ENCODE results near the gene PTH1R.

DNA sequence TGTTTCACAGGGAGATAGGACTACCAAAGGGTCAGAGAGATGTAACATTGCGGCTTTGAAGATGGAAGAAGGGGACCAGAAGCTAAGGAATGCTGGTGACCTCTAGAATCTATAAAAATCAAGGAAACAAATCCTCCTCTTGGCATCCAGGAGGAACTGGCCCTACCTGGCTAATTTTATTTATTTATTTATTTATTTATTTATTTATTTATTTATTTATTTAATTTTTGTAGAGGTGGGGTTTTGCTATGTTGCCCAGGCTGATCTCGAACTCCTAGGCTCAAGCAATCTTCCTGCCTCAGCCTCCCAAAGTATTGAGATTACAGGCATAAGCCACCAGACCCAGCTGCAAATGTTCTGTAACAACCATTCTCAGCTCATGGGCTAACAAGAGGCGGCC lies 34.0 kb upstream of the PTH1R start:
- TF ChIP-seq, protein P1, sequence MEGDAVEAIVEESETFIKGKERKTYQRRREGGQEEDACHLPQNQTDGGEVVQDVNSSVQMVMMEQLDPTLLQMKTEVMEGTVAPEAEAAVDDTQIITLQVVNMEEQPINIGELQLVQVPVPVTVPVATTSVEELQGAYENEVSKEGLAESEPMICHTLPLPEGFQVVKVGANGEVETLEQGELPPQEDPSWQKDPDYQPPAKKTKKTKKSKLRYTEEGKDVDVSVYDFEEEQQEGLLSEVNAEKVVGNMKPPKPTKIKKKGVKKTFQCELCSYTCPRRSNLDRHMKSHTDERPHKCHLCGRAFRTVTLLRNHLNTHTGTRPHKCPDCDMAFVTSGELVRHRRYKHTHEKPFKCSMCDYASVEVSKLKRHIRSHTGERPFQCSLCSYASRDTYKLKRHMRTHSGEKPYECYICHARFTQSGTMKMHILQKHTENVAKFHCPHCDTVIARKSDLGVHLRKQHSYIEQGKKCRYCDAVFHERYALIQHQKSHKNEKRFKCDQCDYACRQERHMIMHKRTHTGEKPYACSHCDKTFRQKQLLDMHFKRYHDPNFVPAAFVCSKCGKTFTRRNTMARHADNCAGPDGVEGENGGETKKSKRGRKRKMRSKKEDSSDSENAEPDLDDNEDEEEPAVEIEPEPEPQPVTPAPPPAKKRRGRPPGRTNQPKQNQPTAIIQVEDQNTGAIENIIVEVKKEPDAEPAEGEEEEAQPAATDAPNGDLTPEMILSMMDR (conservative IDR thresholded peaks at IDR 0.05 in 1 of 2, IDR thresholded peaks at IDR 0.05 in 1 of 2; ENCODE audit: low read depth in 1 of 2, low read length in 2 of 2): no peak
- no peak for TF ChIP-seq EZH2 (IDR thresholded peaks at IDR 0.05; ENCODE audit: low read length, missing control alignments)
